OCI-LY1 (cell line): ENCODE results near the gene TMEM178B.

ENCODE experiments used
- CTCF ChIP-seq: fragments of 200-600 bp; sonication (generic), shearing (Covaris generic); IDR thresholded peaks from 2 replicates; pipeline ENCODE4 v1.5.1; 2017; ENCODE audit warnings: mild to moderate bottlenecking, antibody characterized with exemption, low read length, moderate library complexity, mixed read lengths
- EZH2 ChIP-seq: fragments of 200-600 bp; sonication (generic), shearing (Covaris generic); IDR thresholded peaks from 2 replicates; pipeline ENCODE4 v1.8.0; 2017; ENCODE audit warnings: borderline replicate concordance, mixed run types, mild to moderate bottlenecking, antibody characterized with exemption, low read length, moderate library complexity, mixed read lengths

GRCh38 chr7:141511316-141511675 is 437.4 kb downstream of the TMEM178B start:
- TF ChIP-seq CTCF (no peak), EZH2 (no peak)
